ENCODE measurements around the gene PRDX6. TPM values are rescaled to one million over a fixed set of nuclear protein-coding genes. Genes with fewer than 3 reads are reported as not detected.
"Not testable (repeated sequence)": the region's sequence is repeated elsewhere in the genome, so short reads cannot be mapped to it uniquely, and the experiment has no call there.

Gene PRDX6
- total RNA-seq, 4 donors from 2014 or later = 332 to 411 (median 384) TPM

- ATAC-seq = no peak
- no peaks in the 10 kb centered on the region for H3K9me3 ChIP-seq
Observed at GRCh38 chr1:173489149-173489600, 12.0 kb downstream of the PRDX6 start.

GRCh38 chr1:173489929-173490328 lies 12.8 kb downstream of the PRDX6 start:
- TF ChIP-seq, protein P1, sequence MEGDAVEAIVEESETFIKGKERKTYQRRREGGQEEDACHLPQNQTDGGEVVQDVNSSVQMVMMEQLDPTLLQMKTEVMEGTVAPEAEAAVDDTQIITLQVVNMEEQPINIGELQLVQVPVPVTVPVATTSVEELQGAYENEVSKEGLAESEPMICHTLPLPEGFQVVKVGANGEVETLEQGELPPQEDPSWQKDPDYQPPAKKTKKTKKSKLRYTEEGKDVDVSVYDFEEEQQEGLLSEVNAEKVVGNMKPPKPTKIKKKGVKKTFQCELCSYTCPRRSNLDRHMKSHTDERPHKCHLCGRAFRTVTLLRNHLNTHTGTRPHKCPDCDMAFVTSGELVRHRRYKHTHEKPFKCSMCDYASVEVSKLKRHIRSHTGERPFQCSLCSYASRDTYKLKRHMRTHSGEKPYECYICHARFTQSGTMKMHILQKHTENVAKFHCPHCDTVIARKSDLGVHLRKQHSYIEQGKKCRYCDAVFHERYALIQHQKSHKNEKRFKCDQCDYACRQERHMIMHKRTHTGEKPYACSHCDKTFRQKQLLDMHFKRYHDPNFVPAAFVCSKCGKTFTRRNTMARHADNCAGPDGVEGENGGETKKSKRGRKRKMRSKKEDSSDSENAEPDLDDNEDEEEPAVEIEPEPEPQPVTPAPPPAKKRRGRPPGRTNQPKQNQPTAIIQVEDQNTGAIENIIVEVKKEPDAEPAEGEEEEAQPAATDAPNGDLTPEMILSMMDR (IDR thresholded peaks at IDR 0.05) = no peak
- no peak for TF ChIP-seq POLR2AphosphoS5 (IDR thresholded peaks at IDR 0.05)
- TF ChIP-seq POLR2A (IDR thresholded peaks at IDR 0.05) = no peak
- no peak for TF ChIP-seq EP300 (IDR thresholded peaks at IDR 0.05)
- H3K36me3 ChIP-seq = peaks cover 22 to 56% of the 10 kb centered on the region in 2 donors
- no peaks in the 10 kb centered on the region for H3K27me3 ChIP-seq
- H3K4me3 ChIP-seq = no peak overlapping the region
- ATAC-seq = no peak
- H3K9me3 ChIP-seq = no peaks in the 10 kb centered on the region
- 100% methylated on average over 2 to 3 of the region's 3 CpGs for WGBS, 2 donors (ENCODE audit: low coverage in 1 of 2)
- no peaks in the 10 kb centered on the region for H3K4me1 ChIP-seq
- H3K27ac ChIP-seq = no peak overlapping the region

More at GRCh38 chr1:173489149-173489600, 12.0 kb downstream of the PRDX6 start:
- Histone ChIP-seq H3K27ac (no peak overlapping the region), H3K4me1 (no peaks in the 10 kb centered on the region), H3K27me3 (no peaks in the 10 kb centered on the region), H3K4me3 (no peak overlapping the region), H3K36me3 (peaks cover 25 to 63% of the 10 kb centered on the region in 2 donors)
- 87 to 93% methylated on average over 4 to 5 of the region's 5 CpGs for WGBS, 2 donors (ENCODE audit: low coverage in 1 of 2)
- TF ChIP-seq, protein P1 (IDR thresholded peaks at IDR 0.05) = no peak
- TF ChIP-seq POLR2A (IDR thresholded peaks at IDR 0.05) = no peak
- TF ChIP-seq POLR2AphosphoS5 (IDR thresholded peaks at IDR 0.05) = no peak
- TF ChIP-seq EP300 (IDR thresholded peaks at IDR 0.05) = no peak

GRCh38 chr1:173491508-173491907 lies 14.4 kb downstream of the PRDX6 start:
- WGBS, 2 donors (ENCODE audit: low coverage in 1 of 2) = 94 to 100% methylated on average over 2 of the region's 2 CpGs
- Histone ChIP-seq H3K4me3 (no peak overlapping the region), H3K36me3 (peaks cover 11 to 40% of the 10 kb centered on the region in 2 donors), H3K4me1 (no peaks in the 10 kb centered on the region), H3K27me3 (no peaks in the 10 kb centered on the region), H3K9me3 (no peaks in the 10 kb centered on the region), H3K27ac (no peak overlapping the region)
- ATAC-seq = no peak
- TF ChIP-seq EP300 (IDR thresholded peaks at IDR 0.05) (no peak), POLR2AphosphoS5 (IDR thresholded peaks at IDR 0.05) (no peak), POLR2A (IDR thresholded peaks at IDR 0.05) (no peak)
- TF ChIP-seq, protein P1 (IDR thresholded peaks at IDR 0.05) = no peak

DNA sequence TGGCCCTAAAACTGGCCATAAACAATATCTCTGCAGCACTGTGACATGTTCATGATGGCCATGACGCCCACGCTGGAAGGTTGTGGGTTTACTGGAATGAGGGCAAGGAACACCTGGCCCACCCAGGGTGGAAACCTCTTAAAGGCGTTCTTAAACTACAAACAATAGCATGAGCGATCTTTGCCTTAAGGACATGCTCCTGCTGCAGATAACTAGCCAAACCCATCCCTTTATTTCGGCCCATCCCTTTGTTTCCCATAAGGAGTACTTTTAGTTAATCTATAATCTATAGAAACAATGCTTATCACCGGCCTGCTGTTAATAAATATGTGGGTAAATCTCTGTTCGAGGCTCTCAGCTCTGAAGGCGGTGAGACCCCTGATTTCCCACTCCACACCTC lies 16.0 kb downstream of the PRDX6 start:
- H3K4me3 ChIP-seq, H3K9me3 ChIP-seq: not testable (repeated sequence)
- WGBS, 2 donors (ENCODE audit: low coverage in 1 of 2) = 91 to 95% methylated on average over 5 to 7 of the region's 8 CpGs

DNA sequence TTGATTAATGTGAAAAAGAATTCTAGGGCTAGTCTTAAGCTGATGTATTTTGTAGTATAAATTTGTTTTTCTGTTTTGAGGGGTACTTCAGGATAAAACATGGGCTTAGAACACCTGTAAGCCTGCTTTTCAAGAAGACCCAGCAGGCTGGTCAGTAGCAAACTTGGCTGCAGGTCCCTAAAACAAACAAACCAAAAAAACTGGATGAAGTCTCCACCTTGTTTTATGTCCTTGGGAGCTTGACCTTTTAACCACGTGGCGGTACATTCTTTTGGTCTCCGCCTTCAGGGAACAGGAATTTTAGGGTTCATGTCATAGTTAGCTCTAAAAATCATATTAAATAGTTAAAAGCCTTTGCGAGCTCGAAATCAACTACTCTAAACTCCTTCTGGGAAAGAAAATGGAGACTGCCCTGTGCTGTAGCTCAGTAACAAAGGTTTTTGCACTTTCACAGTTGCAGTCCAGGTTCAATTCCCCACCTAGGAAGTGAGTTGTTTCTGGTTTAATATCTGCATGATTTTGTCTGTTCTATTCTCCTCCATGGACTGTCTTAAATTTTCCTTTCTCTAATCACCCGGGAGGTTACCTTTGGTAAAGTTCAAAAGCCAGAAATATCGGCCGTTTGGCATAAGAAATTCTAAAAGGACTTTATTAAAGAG lies 18.6 kb downstream of the PRDX6 start:
- no peak for ATAC-seq
- WGBS, 2 donors (ENCODE audit: low coverage in 1 of 2) = 82 to 85% methylated on average over 8 of the region's 8 CpGs
- Histone ChIP-seq H3K27ac (no peak overlapping the region), H3K27me3 (no peaks in the 10 kb centered on the region), H3K36me3 (peaks cover 0 to 9% of the 10 kb centered on the region in 2 donors), H3K9me3 (no peaks in the 10 kb centered on the region), H3K4me3 (no peak overlapping the region), H3K4me1 (no peaks in the 10 kb centered on the region)
- TF ChIP-seq POLR2A (IDR thresholded peaks at IDR 0.05) (no peak), EP300 (IDR thresholded peaks at IDR 0.05) (no peak), POLR2AphosphoS5 (IDR thresholded peaks at IDR 0.05) (no peak)
- TF ChIP-seq, protein P1 (IDR thresholded peaks at IDR 0.05) = no peak

More for the DNA sequence above, 16.0 kb downstream of the PRDX6 start:
- H3K4me1 ChIP-seq, H3K27me3 ChIP-seq, ATAC-seq, H3K27ac ChIP-seq: not testable (repeated sequence)
- H3K36me3 ChIP-seq = peaks cover 0 to 24% of the 10 kb centered on the region in 2 donors
